ENCODE results near the gene CEP104.
A peak's percentile ranks its signal among the peaks of the same experiment; 100 is the strongest.

CEP104 gene

GRCh38 chr1:3799976-3800685 lies 56.9 kb downstream of the CEP104 start:
- DNase-seq (ENCODE audit: low spot score), result no peak

- DNase-seq (ENCODE audit: low spot score), result peak; percentile 93
Observed at GRCh38 chr1:3796215-3797061, 60.6 kb downstream of the CEP104 start, which contains the start of gene LRRC47. TSS of gene LRRC47 (minus strand) at chr1:3796498. CDS start at chr1:3796476, 22 bp downstream.

DNA sequence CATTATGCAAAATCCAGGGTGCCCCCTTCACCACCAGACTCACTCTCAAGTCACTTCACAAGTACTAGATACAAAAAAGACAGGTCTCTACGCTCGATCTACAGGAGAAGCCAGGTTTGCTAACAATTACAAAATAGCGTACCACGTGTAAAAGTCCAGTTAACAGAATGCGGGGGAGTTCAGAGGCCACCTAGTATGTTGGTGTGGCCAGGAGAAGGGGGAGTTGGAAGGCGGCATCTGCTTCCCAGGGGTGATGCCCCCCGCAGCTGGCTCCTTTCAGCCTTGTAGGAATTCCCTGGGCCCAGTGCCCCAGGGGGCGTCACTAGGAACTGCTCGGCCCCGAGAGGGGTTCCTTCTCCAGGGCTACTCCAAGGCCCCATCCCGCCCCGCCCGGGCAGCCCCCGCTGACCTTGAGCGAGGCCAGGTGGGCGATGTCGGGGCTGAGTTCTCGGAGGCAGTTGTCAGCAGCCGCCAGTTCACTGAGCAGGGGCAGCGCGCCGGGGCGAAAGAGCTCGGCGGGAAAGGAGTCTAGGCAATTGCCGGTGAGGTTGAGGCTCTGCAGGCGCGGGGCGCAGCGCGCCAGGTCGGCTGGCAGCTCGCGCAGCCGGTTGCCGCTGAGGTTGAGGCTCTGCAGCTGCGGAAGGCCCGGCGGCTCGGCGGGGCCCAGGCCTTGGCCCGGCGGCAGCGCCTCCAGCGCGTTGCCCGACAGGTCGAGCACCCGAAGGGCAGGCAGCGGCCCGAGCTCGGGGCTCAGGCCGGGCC lies 61.4 kb downstream of the CEP104 start:
- DNase-seq (ENCODE audit: low spot score), result no peak

GRCh38 chr1:3790952-3791351 lies 66.1 kb downstream of the CEP104 start:
- DNase-seq (ENCODE audit: low spot score), result no peak

GRCh38 chr1:3790500-3790923 lies 66.5 kb downstream of the CEP104 start:
- DNase-seq (ENCODE audit: low spot score), result no peak

- no peak for DNase-seq (ENCODE audit: low spot score)
Observed at GRCh38 chr1:3789421-3790300, 67.3 kb downstream of the CEP104 start.

DNA sequence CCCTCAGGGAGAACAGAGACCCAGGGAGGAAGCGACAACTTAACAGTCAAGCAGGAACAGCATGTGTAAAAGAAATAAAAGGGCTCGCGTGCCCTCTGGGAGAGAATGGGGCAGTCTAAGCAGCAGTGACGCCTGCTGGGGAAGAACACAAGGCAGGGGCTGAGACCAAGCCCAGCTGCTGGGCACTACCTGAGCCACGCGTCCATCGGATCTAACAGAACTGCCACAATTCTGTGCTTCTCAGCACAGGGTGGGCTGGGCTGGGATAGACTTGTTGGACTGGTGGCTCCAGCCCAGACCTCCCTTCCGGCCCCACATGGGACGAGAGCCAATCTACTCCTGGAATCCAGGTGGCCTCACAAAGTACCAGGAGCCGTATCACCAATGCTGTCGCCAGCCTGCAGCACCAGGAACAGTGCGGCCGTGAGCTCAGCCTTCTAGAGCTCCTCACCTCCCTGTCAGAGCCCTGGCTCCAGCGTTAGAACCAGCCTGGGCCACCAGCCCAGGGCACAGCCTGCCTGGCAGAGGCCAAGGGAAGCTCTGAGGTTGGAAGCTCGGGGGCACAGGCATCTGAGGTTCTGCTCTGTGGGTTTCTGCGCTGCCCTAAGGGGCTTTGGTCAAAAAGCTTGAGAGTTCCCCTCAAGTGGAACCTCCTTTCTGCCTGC lies 68.1 kb downstream of the CEP104 start:
- DNase-seq (ENCODE audit: low spot score), result no peak

DNA sequence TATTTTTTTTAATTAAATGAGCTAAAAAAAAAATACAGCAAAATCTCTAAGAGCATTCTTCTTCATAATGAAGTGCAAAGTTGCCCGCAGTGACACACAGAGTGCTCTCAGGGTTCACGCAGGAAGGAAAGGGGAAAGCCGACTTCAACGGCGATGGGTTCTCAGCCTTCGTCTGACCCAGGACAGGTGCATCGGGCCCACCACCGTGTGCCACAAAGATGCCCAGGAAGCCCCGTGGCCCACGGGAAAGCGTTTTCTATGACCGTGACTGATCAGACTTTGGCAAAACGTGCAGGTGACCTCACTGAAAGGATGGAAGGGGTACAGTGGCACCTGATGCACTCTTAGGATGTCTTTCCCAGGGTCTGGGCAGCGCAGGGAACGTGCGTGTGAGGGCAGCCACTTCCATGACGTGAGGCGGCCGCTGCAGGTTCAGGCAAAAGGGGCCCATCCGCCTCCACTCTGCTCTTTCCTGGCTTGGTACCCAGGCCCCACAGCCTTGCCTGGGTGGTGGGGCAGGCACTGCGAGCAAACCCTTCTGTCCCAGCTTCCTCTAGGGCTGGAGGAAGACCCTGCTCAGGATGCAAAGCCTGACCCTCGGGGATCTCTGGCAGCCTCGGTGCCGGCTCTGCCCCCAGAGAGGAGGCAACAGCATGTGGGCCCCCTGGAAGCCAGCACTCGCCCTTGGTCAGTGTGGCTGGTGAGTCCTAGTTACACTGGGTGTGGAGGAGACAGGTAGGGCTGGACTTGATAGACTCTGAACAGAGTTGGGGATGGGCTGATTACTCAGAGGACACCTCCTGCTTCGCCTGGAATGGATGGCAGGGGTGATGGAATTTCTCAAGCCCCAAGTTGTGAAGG lies 69.0 kb downstream of the CEP104 start:
- no peak for DNase-seq (ENCODE audit: low spot score)

GRCh38 chr1:3787349-3787715 lies 69.7 kb downstream of the CEP104 start:
- DNase-seq (ENCODE audit: low spot score), result no peak

GRCh38 chr1:3786468-3787348 lies 70.3 kb downstream of the CEP104 start:
- DNase-seq (ENCODE audit: low spot score), result no peak

- no peak for DNase-seq (ENCODE audit: low spot score)
Observed at GRCh38 chr1:3785456-3786157, 71.4 kb downstream of the CEP104 start.

DNA sequence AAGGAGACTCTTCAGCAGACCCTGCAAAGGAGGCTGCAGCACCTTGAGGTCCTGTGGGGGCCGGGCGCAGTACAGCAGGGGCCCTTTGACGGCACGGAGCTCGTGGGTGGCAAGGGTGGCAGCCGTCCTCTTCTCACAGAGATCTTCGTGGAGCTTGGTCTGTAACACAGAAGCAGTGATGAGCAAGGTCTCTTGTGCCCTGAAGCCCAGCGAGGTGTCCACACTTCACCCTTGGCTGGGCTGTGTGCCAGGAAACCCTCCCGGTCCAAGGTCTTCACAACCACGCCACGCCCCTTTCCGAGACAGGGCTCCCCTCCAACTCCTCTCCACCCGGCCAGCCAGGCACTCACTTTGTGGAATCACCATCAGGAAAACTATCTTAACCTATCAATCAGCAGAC lies 72.0 kb downstream of the CEP104 start:
- no peak for DNase-seq (ENCODE audit: low spot score)

GRCh38 chr1:3783651-3784474 lies 73.1 kb downstream of the CEP104 start:
- no peak for DNase-seq (ENCODE audit: low spot score)

DNA sequence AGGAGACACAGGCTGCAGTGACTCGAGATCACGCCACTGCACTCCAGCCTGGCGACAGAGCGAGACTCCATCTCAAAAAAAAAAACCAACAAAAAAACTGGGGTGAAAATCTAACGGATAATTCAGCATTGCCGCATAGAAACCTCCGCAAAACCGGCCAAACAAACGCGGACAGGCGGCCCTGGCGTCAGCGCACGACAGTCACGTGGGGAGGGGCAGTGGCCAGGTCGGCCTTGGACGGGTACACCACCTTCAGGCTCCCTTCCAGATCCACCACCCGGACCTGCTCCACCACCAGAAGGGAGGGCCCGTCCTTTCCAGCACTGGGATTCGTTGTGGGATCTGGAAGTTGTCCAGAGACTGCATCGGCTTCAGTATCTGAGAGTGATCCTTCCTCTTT lies 76.1 kb downstream of the CEP104 start:
- no peak for DNase-seq (ENCODE audit: low spot score)

DNA sequence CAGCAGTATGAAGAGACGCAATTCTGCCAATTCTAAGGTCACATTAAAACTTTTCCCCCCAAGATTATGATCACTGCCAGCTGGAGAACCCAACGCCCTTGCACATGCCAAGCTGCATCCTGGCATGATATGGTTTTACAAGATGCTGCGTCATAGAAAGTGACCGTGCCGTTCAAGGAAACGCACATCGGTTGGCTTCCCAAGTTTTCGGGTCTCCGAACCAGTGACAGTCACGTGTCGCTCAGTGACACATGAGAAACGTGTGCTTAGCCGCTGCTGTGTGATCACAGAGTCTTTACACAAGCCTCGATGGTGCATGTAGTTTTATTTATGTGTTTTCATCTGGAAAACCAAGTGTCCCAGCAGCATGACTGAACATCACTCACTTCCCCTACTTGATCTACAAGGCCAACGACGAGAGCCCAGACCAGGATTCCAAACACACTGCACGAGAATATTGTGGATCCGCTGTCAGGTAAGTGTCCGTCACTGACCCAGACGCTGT lies 77.0 kb downstream of the CEP104 start:
- DNase-seq (ENCODE audit: low spot score), result no peak

GRCh38 chr1:3779265-3779911 lies 77.6 kb downstream of the CEP104 start:
- no peak for DNase-seq (ENCODE audit: low spot score)

Data from ecto neural progenitor cell (in vitro differentiated cells).